Stimulated activated CD8-positive, alpha-beta memory T cell treated with anti-CD3 and anti-CD28 coated beads, Interleukin-15, amount 100 ng/mL, for 1 hour (primary cell): ENCODE results near the gene ITGB2.

ENCODE experiments used
- DNase-seq: peaks from one replicate; pipeline ENCODE4 v3.0.0-alpha.2; 2020; ENCODE audit warnings: low read depth

The ITGB2 gene

GRCh38 chr21:44867999-44868700 is 52.5 kb downstream of the ITGB2 start:
- DNase-seq = no peak

- no peak for DNase-seq
Observed at GRCh38 chr21:44867464-44867863, 53.2 kb downstream of the ITGB2 start.

- DNase-seq = no peak
Observed at GRCh38 chr21:44866780-44867179, 53.9 kb downstream of the ITGB2 start.

GRCh38 chr21:44865561-44866280 is 55.0 kb downstream of the ITGB2 start:
- DNase-seq = no peak

DNA sequence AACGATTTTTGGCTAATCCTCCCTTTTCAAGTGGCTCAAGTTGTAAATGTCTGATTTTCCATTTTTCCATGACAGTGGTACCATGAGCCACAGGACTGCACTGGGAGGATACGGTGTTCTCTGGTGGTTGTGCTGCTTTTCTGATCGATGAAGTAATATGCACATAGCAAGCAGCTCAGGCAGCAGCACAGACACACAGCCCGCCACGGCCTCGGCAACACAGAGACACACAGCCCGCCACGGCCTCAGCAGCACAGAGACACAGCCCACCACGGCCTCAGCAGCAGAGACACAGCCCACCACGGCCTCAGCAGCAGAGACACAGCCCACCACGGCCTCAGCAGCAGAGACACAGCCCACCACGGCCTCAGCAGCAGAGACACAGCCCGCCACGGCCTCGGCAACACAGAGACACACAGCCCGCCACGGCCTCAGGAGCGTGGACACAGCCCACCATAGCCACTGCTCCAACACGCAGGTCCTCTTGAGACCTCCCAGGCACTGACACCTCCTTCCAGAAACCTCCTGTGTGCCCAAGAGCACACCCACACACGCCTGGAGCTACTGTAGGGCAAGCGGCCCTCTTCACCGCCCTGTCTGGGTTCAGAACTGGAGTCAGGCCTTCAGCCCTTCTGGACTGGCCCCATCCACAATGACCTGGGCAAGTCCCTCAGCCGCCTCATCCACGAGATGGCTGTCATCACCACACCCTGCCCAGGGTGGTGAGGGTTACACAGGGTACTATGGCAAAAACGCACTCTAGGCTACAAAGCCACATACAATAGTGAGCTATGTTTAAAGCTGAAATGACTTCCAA is 57.6 kb downstream of the ITGB2 start:
- DNase-seq = no peak

DNA sequence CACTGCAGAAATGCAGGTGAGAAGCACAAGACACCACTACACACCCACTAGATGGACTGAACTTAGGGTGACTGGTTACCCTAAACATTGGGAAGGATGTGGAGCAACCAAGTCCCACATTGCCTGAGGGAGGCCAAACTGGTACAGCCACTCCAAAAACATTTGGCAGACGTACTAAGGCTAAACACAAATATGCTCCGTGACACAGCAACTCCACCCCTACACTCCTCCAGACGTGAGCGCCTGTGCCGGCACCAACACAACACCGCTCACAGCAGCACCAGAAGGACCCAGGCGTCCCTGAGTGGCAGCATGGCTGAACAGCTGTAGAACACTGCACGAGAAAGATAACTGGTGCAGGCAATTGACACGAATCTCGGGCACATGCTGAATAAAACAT is 61.9 kb downstream of the ITGB2 start:
- DNase-seq = no peak

- DNase-seq = no peak
Observed at GRCh38 chr21:44858291-44858690, 62.4 kb downstream of the ITGB2 start.

GRCh38 chr21:44857127-44857892 is 63.4 kb downstream of the ITGB2 start:
- no peak for DNase-seq

GRCh38 chr21:44856131-44856530 is 64.6 kb downstream of the ITGB2 start:
- DNase-seq = no peak

GRCh38 chr21:44855572-44855971 is 65.1 kb downstream of the ITGB2 start:
- DNase-seq = no peak

DNA sequence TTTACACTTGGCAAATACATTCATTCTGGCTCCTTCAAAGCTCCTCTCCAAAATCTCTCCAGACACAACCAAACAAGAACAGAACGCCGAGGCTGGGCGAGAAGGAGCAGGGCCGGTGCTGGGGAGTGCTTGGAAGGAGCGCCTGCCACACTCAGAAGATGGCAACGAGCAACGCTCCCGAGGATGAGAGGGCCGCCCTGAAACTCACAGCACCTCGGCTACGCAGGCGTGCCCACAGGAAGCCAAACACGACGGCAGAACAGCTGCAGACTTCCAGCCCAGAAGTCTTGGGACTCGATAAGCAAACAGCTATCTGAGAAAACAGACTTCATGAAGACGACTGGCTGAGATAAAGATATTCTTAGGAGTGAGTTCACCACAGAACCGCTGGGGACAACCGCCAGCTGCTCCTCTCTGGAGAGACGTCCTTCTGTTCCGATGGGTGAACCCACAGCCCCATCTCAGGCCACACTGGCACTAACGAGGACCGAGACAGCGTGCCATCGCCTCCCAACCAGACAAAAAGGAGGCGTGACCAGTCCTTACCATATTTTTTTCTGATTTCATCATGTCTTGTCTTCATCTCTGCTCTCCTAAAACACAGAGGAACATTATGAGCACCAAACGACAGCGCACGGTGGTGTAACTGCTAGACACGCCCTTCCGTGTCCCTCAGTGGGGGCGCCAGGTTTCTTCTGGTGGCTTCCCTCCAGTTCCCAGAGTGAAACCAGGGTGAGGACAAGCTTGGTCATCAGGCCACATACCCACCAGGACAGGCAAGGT is 65.8 kb downstream of the ITGB2 start:
- DNase-seq = no peak

DNA sequence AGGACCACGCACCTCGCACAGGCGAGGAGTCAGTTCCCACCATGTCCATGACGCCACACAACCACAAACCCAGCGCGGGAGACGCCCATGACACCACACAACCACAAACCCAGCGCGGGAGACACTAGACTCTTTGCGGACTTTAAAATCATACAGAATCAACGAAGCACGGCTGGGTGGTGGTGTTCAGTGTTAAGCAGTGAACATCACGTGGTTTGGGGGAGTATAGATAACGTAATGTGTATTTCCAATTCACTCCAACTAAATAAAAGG is 66.4 kb downstream of the ITGB2 start:
- DNase-seq = no peak

- DNase-seq = no peak
Observed at GRCh38 chr21:44853601-44854390, 66.9 kb downstream of the ITGB2 start.

- DNase-seq = no peak
Observed at GRCh38 chr21:44850905-44851657, 69.6 kb downstream of the ITGB2 start.

GRCh38 chr21:44850208-44850800 is 70.4 kb downstream of the ITGB2 start:
- DNase-seq = no peak

DNA sequence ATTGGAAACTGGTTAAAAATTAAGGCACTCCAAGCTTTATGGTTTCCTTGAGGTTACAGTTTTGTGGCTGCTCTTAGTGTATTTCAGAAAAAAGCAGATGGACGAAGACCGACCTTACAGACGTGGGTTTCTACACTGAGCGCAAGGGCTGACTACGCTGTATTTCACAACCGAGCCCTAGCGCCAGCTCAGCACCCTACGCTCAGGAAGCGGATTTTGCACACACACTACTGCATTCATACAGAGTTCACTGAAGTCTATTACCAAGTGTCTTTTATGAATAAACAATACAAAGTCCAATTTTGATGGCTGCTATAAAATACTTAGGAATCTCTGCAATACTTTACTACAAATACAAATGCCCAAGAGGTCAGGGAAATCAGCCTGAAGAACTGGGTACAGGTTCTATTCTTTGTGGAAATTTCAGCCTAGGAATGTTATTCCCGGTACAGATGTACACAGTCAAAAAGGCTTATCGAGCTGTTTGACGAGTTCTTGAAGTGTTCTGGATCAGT is 71.0 kb downstream of the ITGB2 start:
- no peak for DNase-seq

GRCh38 chr21:44848821-44849521 is 71.7 kb downstream of the ITGB2 start:
- DNase-seq = no peak

GRCh38 chr21:44847261-44848056 is 73.2 kb downstream of the ITGB2 start:
- no peak for DNase-seq
